Heart right ventricle (tissue), 16 donors: ENCODE measurements around the gene SNCB. TPM values are rescaled to one million over a fixed set of nuclear protein-coding genes. Genes with fewer than 3 reads are reported as not detected.

Experiments
- ATAC-seq, 8 donors: fragments of 200-7000 bp; cut with Tn5 transposase; one replicate each; pipeline ENCODE4 v1.9.1; 2020; ENCODE audit warnings: mild to moderate bottlenecking in 8 of 8, moderate library complexity in 8 of 8, moderate number of reproducible peaks in 1 of 8
- DNase-seq, 2 donors: peaks; one replicate each; pipeline ENCODE4 v3.0.0-alpha.2; 2020
- H3K27ac ChIP-seq, 10 donors: fragments of 200-600 bp; sonication (generic) in 2 of 10; one replicate each; pipeline versions ENCODE4 v1.5.0 to v1.8.0; 2020 to 2022; ENCODE audit warnings: mild to moderate bottlenecking in 3 of 10
- H3K27me3 ChIP-seq, 7 donors: fragments of 200-600 bp; one replicate each; pipeline ENCODE4 v1.8.0; 2021 to 2022; ENCODE audit warnings: mild to moderate bottlenecking in 2 of 7
- H3K36me3 ChIP-seq, 9 donors: fragments of 200-600 bp; sonication (generic) in 1 of 9; one replicate each; pipeline versions ENCODE4 v1.5.0 to v1.8.0; 2020 to 2022; ENCODE audit warnings: mild to moderate bottlenecking in 2 of 9
- H3K4me1 ChIP-seq, 9 donors: fragments of 200-600 bp; sonication (generic) in 1 of 9; one replicate each; pipeline versions ENCODE4 v1.5.0 to v1.8.0; 2020 to 2022; ENCODE audit warnings: mild to moderate bottlenecking in 4 of 9
- H3K4me3 ChIP-seq, 10 donors: fragments of 200-600 bp; sonication (generic) in 2 of 10; one replicate each; pipeline versions ENCODE4 v1.5.0 to v1.8.0; 2020 to 2022; ENCODE audit warnings: mild to moderate bottlenecking in 7 of 10, moderate library complexity in 2 of 10
- H3K9me3 ChIP-seq, 11 donors: fragments of 200-600 bp in 10 of 11; sonication (generic) in 2 of 11; one replicate each; pipeline versions ENCODE4 v1.5.0 to v1.8.0; 2013 to 2022; ENCODE audit warnings: mild to moderate bottlenecking in 2 of 11, control low read depth in 1 of 11, moderate library complexity in 1 of 11
- CTCF ChIP-seq, 9 donors: fragments of 200-600 bp; sonication (generic) in 2 of 9; IDR thresholded peaks; one replicate each; pipeline versions ENCODE4 v1.5.0 to v1.8.0; 2021 to 2022; ENCODE audit warnings: antibody characterized with exemption in 9 of 9, mild to moderate bottlenecking in 5 of 9, moderate library complexity in 1 of 9
- WGBS, 2 donors: extraction: QIAGEN DNeasy Blood & Tissue Kit; methylation state at CpG; one replicate each; pipeline ENCODE4 v1.1.7; 2013; ENCODE audit warnings: inconsistent platforms in 1 of 2; 5-methylcytosine and 5-hydroxymethylcytosine counted together
- intact Hi-C, 10 donors: fragments of 100-400 bp; cut with DNase I; formaldehyde crosslinking; loops; one replicate each; pipeline versions ENCODE4 v1.11.1 to v1.14.2; 2022
- long read RNA-seq, 3 donors: library from polyadenylated mRNA; unstranded; transcript quantifications; one replicate each; pipeline ENCODE4 v2.0.0, GENCODE V29; 2020 to 2021
- polyA plus RNA-seq, 2 donors: library from polyadenylated mRNA; stranded (reverse); fragments of 200-250 nt; gene quantifications; one replicate each; pipeline ENCODE4 v1.2.3, GENCODE V29; 2013
- total RNA-seq, 10 donors: library from RNA; stranded (reverse); fragmentation: NEBNext Ultra II Directional in 3 of 10; extraction: Animal tissue kit (Norgen Biotek cat#: 25700) in 3 of 10; gene quantifications; one replicate each; pipeline versions ENCODE4 v1.2.1 to v1.2.4, GENCODE V29; 2021 to 2023
- donor health status: Arrhythmogenic right ventricular cardiomyopathy.
- donor health status: ischemic (EF 13 %, LVEDD 7.1; RV severe dilation, severe dysfunction).
- donor health status: healthy with polysubstance abuse.
- donor health status: DM: no; HTN: yes; CAD: no.
- donor health status: DM: no; HTN: no; CAD: no.
- donor health status: ischemic (EF 25% LVEDD 6.9; RV normal size, moderate dysfunction).
- donor health status: ischemic (EF 25% LVEDD 5.7; RV mildly dilated, moderate dysfunction).
- donor health status: healthy.
- donor health status: DM: yes; HTN: yes; CAD: no.
- donor health status: Ischemic cardiomyopathy.
- donor health status: ischemic (EF 35%, LVEDD 5.7; RV mildly dilated, moderate dysfunction).
- donor health status: nonischemic (EF 11% LVEDD 7.7; RV severe dilation, severe dysfunction).
- donor health status: DM: yes; HTN: yes; CAD: no.
- donor health status: PGD.
- donor health status: ischemic (EF 29% LVEDD 5.4; RV normal size, mild dysfunction).
- donor health status: nonischemic (EF 23%, LVEDD 6.1; RV moderate dilation, normal function).

SNCB gene
- under 1 TPM in 2 of 10 donors, not detected in 8; 0.35 to 0.39 TPM for total RNA-seq
- polyA plus RNA-seq = not detected
- long read RNA-seq, donor 1, partial matches to known transcripts = 0 of 1 reads
- long read RNA-seq, donor 1, other reads (novel, unspliced or antisense) = 0 of 1 reads
- long read RNA-seq, donor 2 = 0 reads
- long read RNA-seq, donor 3 = 0 reads

- peak in 1 of 9 donors; percentile 19 for TF ChIP-seq CTCF (IDR thresholded peaks at IDR 0.05)
- peaks cover 10 to 99% (median 95%) of the 10 kb centered on the region in 7 donors for H3K27me3 ChIP-seq
- peak within 1 kb of the TSS in 9 of 10 donors; percentile 25 to 52 (median 45) for H3K4me3 ChIP-seq
- H3K9me3 ChIP-seq = no peaks in the 10 kb centered on the region
- peak; percentile 29 to 39 for DNase-seq
- no peak within 1 kb of the TSS for H3K27ac ChIP-seq
- peak; percentile 75 to 85 (median 82) for ATAC-seq
- WGBS, 2 donors = 1% methylated on average over 87 to 94 of the region's 94 CpGs
- peaks cover 7 to 18% (median 13%) of the 10 kb centered on the region in 9 donors for H3K4me1 ChIP-seq
- no peaks in the 10 kb centered on the region for H3K36me3 ChIP-seq
- intact Hi-C loops = loop anchor here in 2 of 10 donors (5.0 to 10.0 kb wide), 2 partner anchors 53 to 55 kb away; no protein-coding TSS in a partner anchor
Observed at GRCh38 chr5:176629853-176630680, at the start of gene SNCB, which contains the start of gene EIF4E1B. Gene SNCB (minus strand): TSS chr5:176630534. CDS start chr5:176629654, 880 bp downstream. Gene EIF4E1B (plus strand): TSS chr5:176630675. CDS start chr5:176642788, 12,113 bp downstream.

GRCh38 chr5:176679365-176680225 lies 49.3 kb upstream of the SNCB start:
- ATAC-seq (peak in 4 of 8 donors; percentile 40 to 61 (median 48)), DNase-seq (peak in 1 of 2 donors; percentile 55)
- H3K9me3 ChIP-seq = peaks cover 0 to 4% (median 0%) of the 10 kb centered on the region in 11 donors
- 21 to 26% methylated on average over 31 of the region's 31 CpGs for WGBS, 2 donors
- TF ChIP-seq CTCF (IDR thresholded peaks at IDR 0.05) = no peak
- H3K4me1 ChIP-seq = peaks cover 0 to 45% (median 38%) of the 10 kb centered on the region in 9 donors
- intact Hi-C loops = loop anchor here in 1 of 10 donors (5.0 kb wide), 1 partner anchor 278 kb away; no protein-coding TSS in a partner anchor
- peaks cover 0 to 60% (median 42%) of the 10 kb centered on the region in 7 donors for H3K27me3 ChIP-seq
- H3K4me3 ChIP-seq = peak overlapping the region in 1 of 10 donors; percentile 14
- no peaks in the 10 kb centered on the region for H3K36me3 ChIP-seq
- H3K27ac ChIP-seq = no peak overlapping the region

GRCh38 chr5:176678584-176678983 lies 48.2 kb upstream of the SNCB start:
- intact Hi-C loops = loop anchor here in 1 of 10 donors (5.0 kb wide), 1 partner anchor 279 kb away; no protein-coding TSS in a partner anchor
- Histone ChIP-seq H3K27ac (no peak overlapping the region), H3K36me3 (no peaks in the 10 kb centered on the region), H3K4me1 (peaks cover 0 to 45% (median 38%) of the 10 kb centered on the region in 9 donors), H3K27me3 (peaks cover 0 to 50% (median 43%) of the 10 kb centered on the region in 7 donors), H3K4me3 (no peak overlapping the region), H3K9me3 (no peaks in the 10 kb centered on the region)
- WGBS, 2 donors = 57 to 72% methylated on average over 5 of the region's 5 CpGs
- no peak for TF ChIP-seq CTCF (IDR thresholded peaks at IDR 0.05)
- peak in 1 of 8 donors; percentile 16 for ATAC-seq
- DNase-seq = peak in 1 of 2 donors; percentile 34
